Measurements from ENCODE around the gene DRC3.

DNA sequence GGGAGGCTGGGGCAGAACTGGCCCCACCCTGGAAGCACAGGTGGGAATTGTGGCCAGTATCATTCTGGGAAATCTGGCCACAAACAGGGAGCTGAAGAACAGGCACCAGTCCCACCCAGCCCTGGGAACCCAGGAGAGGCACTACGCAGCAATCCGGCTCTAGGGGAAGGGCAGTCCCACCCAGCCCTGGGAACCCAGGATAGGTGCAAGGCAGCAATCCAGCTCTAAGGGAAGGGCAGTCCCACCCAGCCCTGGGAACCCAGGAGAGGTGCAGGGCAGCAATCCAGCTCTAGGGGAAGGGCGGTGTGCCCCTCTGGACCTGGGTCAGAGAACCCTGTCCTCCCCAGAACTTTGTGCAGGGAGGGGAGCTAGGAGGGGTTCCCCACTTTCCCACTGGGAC, 7.1 kb downstream of the DRC3 start:
- no peak for TF ChIP-seq CTCF (IDR thresholded peaks at IDR 0.05; ENCODE audit: low read length)
- TF ChIP-seq EZH2 (optimal IDR thresholded peaks at IDR 0.05; ENCODE audit: low read depth, low read length): no peak
